Stimulated activated CD8-positive, alpha-beta memory T cell treated with anti-CD3 and anti-CD28 coated beads, Interleukin-15, amount 100 ng/mL, for 24 hours (primary cell): ENCODE measurements around the gene GFPT1.
"Not testable (repeated sequence)": the region's sequence is repeated elsewhere in the genome, so short reads cannot be mapped to it uniquely, and the experiment has no call there.

Experiments used
- DNase-seq: peaks from one replicate; pipeline ENCODE4 v3.0.0-alpha.2; 2020; ENCODE audit warnings: low read depth

Gene GFPT1

GRCh38 chr2:69386789-69387734, at the start of gene GFPT1:
Gene GFPT1 (minus strand): TSS chr2:69387227. CDS start chr2:69387071, 156 bp downstream.
- DNase-seq, result peak; percentile 79

DNA sequence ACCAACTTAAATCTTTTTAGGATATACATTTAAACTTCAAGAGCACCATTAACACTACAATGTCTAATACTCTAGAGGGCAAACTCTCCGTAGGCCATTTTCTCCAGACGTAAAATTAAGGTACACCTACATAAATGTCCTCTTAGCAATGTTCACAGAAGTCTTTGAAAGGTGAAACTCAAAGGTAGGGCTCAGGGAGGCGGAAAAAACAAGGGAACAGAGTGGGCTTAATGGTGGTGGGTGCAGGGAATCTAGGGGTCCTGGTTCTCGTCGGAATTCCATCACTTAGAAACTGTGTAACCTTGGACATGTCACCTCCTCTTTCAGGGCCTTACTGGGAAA, 49.5 kb upstream of the GFPT1 start:
- DNase-seq, result no peak

DNA sequence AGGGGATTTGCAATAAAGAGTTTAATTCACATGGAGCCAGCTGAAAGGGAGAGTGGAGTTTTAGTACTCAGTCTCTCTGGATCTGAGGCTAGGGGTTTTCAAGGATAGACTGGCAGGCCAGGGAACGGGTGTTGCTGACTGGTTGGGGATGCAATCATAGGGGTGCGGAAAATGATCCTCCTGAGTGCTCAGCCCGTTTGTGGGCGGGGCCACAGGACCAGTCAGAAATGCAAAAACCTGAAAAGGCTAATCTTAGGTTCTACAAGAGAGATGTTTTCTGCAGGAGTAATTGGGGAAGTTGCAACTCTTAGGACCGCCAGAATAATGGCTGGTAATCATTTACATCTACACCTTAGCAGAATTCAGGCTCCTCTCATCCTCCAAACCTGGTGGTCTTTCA, 47.7 kb upstream of the GFPT1 start:
- DNase-seq, result no peak

DNA sequence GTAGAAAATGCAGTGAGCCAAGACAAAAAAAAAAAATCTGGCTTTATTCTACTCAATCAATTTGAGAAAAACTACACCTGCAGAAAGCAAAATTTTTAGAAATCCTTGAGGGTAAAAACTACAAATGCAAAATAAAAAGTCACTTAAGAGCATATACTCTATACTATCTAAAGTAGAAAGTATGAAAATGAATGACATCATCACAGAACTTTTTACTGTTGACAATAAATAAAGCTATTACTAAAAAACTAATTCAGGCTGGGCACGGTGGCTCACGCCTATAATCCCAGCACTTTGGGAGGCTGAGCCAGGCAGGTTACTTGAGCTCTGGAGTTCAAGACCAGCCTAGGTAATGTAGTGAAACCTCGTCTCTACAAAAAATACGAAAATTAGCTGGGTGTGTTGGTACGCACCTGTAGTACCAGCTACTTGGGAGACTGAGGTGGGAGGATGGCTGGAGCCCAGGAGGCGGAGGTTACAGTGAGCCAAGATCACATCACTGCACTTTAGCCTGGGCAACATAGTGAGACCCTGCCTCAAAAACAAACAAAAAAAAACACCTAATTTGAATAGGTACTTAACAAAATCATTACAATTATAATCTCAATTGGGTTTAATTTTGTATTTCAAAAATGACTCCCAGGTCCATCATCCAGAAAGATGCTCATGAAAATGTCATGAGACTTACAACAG, 42.6 kb upstream of the GFPT1 start:
- DNase-seq, result no peak

DNA sequence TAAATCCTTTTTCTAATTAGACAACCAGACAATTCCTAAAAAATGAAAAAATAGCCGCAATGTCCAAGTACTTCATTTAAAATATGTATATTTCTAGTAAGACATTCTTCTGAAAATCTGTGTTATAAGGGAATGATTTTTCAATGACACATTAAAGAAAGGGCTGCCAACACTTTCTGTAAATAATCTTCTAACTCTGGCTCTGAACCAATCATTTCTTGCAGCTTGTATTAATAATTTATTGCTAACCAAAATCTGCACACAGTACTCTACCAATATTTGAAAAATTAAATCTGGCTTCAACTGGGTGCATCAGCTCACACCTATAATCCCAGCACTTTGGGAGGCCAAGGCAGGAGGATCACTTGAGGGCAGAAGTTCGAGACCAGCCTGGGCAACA, 42.0 kb upstream of the GFPT1 start:
- DNase-seq, result no peak

DNA sequence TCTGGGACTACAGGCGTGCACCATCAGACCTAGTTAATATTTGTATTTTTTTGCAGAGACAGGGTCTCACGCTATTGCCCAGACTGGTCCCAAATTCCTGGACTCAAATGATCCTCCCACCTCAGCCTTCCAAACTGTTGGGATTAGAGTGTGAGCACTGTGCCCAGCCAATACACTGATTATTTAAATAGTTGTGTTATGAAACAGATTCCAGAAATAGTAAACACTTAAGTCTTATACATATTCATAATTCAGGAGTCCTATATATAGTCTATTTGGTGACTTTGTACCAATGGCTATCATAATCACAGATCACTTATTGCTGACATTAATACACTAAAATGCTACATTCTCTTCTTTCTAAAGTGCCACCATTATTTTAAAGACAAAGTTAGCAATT, 37.4 kb upstream of the GFPT1 start:
- no peak for DNase-seq

GRCh38 chr2:69422198-69422597, 35.2 kb upstream of the GFPT1 start:
- DNase-seq, result no peak

- not testable (repeated sequence) for DNase-seq
These were observed 32.1 kb upstream of the GFPT1 start for GRCh38 chr2:69419111-69419510.

GRCh38 chr2:69416147-69416546, 29.1 kb upstream of the GFPT1 start:
- no peak for DNase-seq

DNA sequence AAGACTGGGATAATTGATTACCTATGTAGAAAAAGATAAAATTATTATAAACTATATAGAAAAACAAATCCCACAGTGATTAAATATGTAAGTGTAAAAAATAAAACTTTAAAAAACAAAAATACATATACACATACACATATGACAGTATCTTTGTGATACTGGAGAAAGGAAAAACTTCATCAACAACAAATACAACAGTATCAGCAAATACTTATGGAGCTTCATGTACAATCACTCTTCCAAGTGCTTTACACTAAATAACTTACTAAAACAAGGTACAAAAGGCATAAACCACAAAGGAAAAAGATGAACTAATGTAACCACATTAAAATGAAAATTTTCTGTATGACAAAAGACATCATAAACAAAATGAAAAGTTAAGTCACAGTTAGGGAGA, 24.1 kb upstream of the GFPT1 start:
- DNase-seq, result no peak

GRCh38 chr2:69405306-69405705, 18.3 kb upstream of the GFPT1 start:
- no peak for DNase-seq

DNA sequence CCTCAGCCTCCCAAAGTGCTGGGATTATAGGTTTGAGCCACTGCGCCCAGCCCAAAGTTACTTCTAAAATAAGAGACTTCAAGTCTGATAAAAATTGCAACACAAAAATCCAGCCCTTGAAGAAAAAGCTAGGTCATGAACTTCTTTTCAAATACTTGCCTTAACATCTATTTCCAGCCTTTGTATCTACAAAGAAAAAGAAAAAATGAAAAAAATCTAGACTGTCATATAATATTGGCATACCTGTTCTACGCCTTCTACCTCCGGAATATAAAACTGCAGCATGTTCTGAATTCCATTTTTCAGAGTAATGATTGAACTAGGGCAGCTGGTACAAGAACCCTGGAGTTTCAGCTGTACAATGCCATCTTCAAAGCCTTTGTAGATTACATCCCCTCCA, 13.1 kb upstream of the GFPT1 start:
- DNase-seq, result no peak

GRCh38 chr2:69397234-69397633, 10.2 kb upstream of the GFPT1 start:
- no peak for DNase-seq

DNA sequence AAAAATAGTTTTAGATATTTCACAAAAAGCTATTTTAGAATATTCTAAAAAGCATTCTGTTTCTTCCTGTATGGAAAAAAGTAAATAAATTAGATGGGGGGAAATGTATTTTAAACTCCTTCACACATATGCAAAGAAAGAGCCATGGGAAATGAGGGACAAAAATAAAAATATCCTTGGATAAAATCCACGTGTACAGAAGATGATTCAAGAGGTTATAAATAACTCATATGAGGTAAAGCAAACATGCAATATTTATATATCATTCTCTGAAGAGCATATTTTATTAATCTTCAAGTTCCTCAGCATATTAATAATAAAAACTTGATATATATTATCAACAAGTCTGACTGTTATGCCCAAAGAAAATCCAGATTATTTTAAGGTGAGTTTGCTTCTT, 8.8 kb upstream of the GFPT1 start:
- no peak for DNase-seq

- DNase-seq, result no peak
These were observed 6.9 kb upstream of the GFPT1 start for GRCh38 chr2:69393963-69394362.

DNA sequence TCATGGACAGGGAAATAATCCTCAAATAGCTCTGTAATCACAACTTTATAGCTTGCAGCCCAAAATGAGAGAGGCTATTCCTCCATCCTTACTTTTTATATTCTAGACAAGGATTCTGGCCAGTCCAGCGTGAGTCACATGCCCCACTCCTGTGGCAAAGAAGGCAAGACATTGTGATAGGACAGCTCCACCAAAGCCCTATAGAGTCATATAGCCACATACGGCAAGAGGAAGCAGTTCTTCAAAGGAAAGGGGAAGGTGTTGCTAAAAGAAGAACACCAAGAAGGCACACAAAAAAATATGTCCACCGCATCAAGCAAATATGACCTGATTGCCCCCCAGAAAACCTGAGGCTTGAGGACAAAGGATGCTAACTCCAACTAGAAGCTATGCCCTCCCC, 3.4 kb upstream of the GFPT1 start:
- no peak for DNase-seq

DNA sequence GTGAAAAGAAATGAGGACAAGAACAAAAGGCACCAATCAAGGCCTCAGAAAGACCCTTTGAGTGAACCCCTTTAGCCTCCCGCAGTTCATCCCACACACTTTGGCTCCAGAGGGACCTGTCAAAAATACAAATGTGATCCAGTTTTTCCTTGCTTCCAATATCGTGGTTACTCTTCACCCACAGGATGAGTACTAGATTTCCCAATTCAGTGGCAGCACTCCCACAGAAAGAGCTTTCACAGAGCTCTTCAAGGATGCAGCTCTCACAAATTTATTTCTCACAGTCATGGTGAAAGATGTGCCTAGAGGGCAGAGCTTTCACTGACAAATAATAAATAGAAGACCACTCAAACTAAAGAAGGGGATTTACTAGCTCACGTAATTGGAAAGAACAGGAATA, 3.0 kb upstream of the GFPT1 start:
- no peak for DNase-seq

DNA sequence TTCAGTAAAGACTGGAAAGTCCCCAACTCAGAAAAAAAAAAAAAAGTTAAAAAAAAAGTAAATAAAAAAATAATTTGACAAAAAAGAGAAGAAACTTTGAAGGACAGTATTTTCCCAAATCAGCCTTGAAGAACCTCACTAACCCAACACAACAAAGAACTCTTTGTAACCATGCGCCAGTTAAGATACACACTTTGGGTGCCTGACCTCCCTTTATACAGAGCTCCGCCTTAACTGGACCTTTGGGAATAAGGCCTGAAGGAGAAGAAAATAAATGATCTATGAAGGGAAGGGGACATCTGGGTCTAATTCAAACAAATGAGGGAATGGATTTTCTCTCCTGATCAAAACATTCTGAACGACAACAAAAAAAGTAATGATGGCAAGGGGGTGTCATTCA, 2.2 kb upstream of the GFPT1 start:
- no peak for DNase-seq

GRCh38 chr2:69387770-69388481, 899 bp upstream of the GFPT1 start:
- no peak for DNase-seq

DNA sequence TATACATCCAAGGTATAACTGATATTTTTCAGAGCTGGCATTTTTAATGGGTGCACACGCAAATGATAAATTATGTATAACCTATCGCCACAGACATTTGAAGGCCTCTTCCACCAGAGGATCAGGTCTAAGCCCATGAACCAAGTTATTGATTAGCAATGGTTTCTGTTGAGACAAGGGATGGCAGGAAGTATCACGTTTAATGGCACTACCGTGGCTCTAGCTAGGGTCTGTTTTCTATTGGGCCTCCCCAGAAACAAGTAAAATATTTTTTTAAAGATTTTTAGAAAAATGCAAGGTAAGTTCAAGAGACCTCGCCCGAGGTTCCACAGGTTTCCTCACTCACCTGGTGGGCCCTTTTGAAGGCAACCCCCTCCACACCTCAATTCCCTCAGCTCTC, 667 bp downstream of the GFPT1 start:
- DNase-seq, result no peak

- DNase-seq, result no peak
These were observed 1.4 kb downstream of the GFPT1 start for GRCh38 chr2:69385443-69386151.

GRCh38 chr2:69384618-69385081, 2.4 kb downstream of the GFPT1 start:
- no peak for DNase-seq
